Raji (cell line): ENCODE results near the gene TMEM147.

ENCODE experiments used
- POLR2A ChIP-seq: IDR thresholded peaks from 2 replicates; pipeline ENCODE4 v1.6.1; 2011; ENCODE audit warnings: low read depth, low read length, control low read depth; ENCODE audit not compliant: insufficient read depth

The TMEM147 gene

DNA sequence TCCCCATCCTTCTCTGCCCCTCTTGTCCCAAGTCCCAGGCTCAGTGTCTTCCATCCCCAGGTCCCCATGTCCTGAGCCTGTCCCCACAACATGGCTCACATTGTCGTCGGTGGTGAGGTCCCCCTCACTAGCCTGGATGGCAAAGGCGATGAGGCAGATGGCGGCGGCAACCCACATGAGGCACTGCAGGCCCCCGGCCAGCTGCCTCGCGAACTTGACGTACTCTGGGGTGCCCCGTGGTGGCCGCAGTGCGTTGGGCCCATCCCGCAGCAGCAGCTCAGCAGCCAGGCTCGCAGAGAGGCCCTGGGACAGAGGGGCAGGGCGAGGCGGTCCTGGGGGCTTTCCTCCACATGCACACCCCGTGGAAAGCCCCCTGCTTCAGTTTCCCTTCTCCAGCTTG, 16.9 kb downstream of the TMEM147 start:
- no peak for TF ChIP-seq POLR2A

DNA sequence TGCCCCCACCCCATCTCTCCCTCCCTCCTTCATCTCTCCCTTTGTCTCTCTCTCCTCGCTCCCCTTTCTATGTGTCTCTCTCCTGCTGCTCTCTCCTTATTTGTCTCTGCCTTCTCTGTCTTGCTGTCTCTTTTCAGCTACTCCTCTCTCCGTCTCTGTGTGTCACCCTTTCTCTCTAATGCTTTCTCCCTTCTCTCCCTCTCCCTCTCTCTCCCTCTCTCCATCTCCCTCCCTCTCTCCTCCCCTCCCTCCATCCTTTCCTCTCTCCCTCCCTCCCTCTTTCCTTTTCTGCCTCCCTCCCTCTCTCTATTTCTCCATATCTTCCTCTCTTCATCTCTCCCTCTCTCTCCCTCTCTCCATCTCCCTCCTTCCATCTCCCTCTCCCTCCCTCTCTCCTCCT, 17.4 kb downstream of the TMEM147 start:
- no peak for TF ChIP-seq POLR2A

DNA sequence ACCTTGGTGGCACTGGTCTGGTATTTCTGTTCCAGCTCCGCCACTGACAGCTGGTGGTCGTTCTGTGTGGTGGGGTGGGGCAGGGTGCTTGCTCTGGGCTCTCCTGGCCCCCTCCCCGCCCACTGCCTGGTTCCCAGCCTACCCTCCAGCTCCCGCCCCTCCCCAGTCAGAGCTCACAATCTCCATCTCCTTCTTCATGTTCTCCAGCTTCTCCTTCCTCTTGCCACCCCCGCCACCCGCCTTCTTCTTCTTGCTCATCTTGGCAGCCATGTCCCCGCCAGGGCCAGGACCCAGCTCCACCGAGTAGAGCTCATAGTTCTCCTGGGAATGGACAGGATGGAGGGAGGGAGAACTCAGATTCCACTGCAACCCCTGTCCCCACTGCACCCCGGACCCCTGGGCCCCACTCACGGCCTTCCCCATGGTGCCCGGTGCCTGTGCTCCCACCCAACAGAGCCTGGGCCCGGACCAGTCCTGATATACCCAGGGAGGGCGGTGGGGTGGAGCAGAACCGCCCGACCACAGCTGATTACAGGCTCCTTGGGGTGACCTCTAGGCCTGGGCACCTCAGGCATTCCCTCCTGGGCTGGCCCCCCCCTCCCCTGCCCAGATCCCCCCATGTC, 17.9 kb downstream of the TMEM147 start, which contains the start of gene ATP4A:
Gene ATP4A, minus strand, starts transcription at position 452 of the 623 bp plus-strand sequence. Its CDS starts 29 bp downstream, at position 423.
- TF ChIP-seq POLR2A: no peak

DNA sequence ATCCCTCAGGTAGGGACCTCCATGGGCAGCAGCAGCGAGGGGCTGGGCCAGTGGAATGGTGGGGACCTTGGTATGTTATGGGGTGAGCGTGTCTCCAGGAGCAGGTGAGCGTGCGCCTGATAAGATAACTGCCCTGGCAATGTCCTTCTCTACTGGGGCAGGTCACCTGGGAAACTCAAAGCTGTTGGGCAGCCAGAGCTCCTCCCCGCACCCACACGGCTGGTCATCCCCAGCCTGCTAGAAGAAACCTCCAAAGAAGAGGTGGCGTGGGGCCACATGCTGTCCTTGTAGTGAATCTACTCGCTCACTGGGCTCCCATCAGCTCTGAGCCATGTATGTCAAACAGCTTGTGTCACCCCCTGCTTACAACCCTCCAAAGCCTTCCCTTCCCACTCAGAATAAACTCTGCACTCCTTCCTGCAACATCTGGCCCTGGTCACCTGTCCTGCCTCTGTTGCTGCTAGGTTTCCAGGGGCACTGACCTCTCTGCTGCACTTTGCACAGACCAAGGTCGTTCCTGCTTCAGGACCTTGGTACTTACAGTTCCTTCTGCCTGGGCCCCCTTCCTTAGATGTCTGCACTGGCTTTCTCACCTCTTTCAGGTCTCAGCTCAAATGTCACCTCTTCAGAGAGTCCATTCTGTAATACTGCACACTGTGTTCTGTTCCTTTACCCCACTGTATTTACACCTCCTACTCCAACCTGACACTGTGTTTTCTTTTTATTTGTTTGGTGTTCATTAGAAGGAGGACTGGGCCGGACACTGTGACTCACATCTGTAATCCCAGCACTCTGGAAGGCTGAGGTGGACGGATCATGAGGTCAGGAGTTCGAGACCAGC, 19.8 kb downstream of the TMEM147 start:
- TF ChIP-seq POLR2A: no peak

DNA sequence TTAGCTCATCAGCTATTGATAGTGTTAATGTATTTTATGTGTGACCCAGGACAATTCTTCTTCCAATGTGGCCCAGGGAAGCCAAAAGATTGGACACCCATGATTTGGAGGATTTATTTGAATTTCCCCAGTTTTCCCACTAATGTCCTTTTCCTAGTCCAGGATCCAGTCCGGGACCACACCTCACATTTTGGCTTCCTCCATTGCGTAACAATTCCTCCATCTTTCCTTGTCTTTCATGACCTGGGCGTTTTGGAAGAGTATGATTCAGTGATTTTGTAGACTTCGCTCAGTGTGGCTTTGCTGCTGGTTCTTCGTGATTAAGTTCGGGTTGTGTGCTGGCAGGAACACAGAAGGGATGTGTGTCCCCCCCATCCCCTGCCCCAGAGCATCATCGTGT, 21.3 kb downstream of the TMEM147 start:
- no peak for TF ChIP-seq POLR2A

DNA sequence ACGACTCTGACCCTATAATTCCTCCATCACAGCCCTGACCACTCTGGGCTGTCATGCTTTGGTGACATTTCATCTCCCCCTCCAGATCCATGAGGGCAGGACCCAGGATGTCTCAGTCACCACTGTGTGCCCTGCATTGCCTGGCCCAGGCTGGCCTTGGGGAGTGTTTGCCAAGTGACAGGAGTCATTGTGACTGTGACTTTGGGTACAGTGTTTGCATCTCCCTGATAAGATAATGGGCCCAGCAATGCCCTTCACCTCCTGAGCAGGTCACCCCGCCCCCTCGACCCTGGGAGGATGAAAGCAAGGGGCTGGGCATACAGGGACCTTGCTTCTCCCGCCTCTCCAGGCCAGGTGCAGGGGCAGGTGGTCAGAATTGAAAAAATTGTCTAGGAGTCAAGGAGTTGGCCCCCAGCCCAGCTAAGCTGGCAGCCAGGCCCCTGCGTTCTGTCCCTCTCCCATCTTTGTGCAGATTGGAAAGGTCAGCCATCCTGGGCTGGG, 23.9 kb downstream of the TMEM147 start:
- TF ChIP-seq POLR2A: no peak

DNA sequence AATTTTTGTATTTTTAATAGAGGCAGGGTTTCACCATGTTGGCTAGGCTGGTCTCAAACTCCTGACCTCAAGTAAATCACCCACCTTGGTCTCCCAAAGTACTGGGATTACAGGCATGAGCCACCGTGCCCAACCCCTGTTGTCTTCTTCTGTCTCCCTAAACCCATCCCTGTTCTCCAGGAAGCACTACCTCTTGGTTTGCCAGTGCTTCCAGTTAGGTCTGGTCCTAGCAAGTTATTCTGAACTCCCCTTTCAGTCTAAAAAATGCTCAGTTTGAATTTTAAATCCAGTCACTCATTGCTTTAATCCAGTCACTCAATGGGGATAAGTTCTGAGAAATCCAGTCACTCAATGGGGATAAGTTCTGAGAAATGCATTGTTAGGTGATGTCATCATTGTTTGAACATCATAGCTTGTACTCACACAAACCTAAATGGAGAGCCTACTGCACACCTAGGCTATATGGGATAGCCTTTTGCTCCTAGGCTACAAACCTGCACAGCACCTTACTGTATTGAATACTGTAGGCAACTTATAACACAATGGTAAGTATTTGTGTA, 26.1 kb downstream of the TMEM147 start:
- TF ChIP-seq POLR2A: no peak

DNA sequence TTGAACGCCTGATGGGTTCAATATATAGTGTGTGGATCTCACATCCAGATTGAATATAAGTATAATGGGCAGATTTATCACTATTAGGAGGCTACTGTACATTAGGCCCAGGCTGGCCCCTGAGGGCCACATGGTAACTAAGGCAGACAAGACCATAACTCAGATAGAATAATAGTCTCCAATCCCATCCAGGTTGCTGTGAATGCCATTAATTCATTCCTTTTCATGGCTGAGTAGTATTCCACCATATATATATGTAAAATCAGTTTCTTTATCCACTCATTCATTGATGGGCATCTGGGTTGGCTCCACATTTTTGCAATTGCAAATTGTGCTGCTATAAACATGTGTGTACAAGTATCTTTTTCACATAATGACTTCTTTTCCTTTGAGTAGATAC, 32.5 kb downstream of the TMEM147 start:
- no peak for TF ChIP-seq POLR2A

DNA sequence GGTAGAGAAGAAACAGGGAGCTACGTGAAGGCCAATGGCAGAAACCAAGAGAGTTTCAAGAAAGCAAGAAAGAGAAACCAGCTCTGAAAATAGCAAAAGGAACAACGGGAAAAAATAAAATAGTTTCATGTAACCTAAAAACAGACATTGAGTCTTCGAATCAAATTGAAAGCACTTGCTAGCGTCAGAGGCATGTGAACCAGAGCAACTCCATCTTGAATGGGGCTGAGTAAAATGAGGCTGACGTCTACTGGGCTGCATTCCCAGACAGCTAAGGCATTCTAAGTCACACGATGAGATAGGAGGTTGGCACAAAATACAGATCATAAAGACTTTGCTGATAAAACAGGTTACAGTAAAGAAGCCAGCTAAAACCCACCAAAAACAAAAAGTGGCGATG, 33.3 kb downstream of the TMEM147 start:
- TF ChIP-seq POLR2A: no peak

DNA sequence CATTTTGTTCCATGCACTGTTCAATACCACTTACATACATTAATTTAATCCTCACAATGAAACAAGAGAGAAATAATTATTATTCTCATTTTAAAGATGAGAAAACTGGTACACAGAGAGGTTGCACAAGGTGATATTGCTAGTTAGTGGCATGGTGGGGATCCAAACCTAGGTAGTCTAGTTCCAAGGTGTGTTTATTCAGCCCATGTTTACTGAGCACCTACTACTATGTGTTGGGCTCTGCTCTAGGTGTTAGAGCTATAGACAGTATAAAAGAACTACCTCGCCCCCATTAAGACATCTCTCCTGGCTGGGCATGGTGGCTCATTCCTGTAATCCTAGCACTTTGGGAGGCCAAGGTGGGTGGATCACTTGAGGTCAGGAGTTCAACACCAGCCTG, 37.3 kb downstream of the TMEM147 start:
- TF ChIP-seq POLR2A: no peak

DNA sequence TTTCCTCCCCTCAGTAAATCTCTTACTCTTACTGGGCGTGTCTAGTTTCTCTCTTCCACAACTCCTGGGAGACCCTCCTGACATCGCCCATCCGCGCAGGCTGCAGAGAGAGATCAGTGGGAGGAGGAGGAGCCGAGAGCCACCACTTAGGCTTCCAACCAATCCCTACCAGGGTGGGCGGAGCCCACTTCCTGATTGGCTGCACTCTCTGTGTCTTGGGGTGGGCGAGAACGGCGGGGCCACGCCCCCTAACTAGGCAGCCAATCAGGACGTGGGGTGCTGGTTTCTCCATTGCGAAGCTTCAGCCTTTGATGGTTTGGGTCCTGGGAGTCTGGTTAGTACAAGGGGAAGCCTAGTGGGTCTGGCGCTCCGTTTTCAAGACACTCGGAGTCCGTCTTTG, 40.4 kb downstream of the TMEM147 start, which contains the start of gene PMIS2:
Gene PMIS2, plus strand, starts transcription at position 326 of the 400 bp plus-strand sequence. CDS start 87 bp downstream, outside the sequence.
- TF ChIP-seq POLR2A: no peak

DNA sequence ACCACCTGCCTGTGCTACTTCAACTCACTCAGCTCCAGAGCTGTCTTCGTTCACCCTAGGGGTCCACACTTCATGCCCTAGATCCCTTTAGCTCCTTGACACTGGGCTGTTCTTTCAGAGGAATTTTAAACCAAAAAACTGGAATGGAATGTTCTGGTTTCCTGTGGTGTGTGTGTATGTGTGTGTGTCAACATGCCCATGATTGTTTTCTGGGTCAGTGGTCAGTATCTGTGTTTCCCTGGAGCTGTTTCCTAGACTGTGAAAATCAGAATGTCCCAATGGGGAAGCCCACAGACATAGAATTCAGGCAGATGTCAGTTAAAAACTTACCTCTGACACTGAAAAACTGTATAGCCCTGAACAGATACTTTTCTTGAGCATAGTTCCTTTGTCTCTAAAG, 41.9 kb downstream of the TMEM147 start:
- no peak for TF ChIP-seq POLR2A

DNA sequence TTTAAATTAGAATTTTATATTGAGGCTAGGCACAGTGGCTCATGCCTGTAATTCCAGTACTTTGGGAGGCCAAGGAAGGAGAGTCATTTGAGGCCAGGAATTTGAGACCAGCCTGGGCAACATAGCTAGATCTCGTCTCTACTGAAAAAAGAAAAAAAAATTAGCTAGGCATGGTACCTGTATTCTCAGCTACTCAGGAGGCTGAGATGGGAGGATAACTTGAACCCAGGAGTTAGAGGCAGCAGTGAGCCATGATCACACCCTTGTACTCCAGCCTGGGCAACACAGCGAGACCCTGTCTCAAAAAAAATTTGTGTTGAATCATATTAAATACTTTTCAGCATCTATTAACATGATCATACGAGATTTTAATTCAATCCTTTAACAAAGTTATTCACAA, 45.4 kb downstream of the TMEM147 start:
- no peak for TF ChIP-seq POLR2A

DNA sequence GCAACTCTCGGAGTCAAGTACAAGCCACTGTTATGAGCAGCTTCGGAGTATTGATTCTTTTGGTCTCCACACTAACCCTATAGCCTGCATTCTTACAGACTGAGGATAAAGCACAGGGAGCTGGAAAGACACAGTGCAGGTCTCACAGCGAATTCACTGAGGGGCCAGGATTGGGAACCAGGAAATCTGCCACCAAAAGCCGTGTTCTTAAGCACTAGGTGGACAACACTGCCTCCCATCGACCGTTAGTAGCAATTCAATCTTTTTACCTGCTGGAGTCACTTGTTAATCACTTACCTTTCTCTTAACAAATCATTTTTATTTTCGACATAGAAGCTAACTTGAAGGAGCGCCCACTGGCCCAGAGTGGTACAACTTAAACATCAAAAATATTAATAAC, 46.8 kb downstream of the TMEM147 start:
- no peak for TF ChIP-seq POLR2A

DNA sequence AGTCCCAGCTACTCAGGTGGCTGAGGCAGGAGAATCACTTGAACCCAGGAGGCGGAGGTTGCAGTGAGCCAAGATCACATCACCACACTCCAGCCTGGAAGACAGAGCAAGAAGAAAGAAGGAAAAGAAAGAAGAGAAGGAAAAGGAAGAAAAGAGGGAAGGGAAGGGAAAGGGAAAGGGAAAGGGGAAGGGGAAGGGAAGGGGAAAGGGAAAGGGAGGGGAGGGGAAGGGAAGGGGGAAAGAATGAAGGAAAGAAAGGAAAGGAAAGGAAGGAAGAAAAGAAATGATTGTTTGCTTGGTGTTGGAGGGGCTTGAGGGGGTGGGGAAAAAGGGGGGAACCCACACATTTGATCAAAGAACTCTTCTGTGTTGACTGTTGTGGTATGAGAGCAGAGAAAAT, 50.5 kb downstream of the TMEM147 start:
- no peak for TF ChIP-seq POLR2A
